ENCODE data around the gene STAP1.
"Not testable (repeated sequence)": the region's sequence is repeated elsewhere in the genome, so short reads cannot be mapped to it uniquely, and the experiment has no call there.

The STAP1 gene

DNA sequence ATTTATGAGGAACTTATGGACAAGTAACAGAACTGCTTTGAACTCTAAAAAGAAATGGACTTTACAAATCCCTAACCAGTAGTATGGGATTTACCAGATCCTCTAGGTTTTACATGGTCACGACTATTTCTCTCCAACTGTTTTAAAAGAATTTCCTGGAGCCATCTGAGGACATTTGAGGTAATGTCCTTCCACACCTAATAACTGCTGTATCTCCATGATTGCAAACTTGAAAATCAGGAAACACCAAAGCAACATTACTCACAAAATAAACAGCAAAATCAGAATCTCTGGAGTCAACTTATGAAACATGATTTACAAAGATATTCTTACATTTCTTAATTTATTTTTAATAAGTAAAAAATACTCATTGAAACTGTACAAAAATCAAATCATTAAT lies 58.0 kb downstream of the STAP1 start:
- no peak for DNase-seq (ENCODE audit: low read depth)

DNA sequence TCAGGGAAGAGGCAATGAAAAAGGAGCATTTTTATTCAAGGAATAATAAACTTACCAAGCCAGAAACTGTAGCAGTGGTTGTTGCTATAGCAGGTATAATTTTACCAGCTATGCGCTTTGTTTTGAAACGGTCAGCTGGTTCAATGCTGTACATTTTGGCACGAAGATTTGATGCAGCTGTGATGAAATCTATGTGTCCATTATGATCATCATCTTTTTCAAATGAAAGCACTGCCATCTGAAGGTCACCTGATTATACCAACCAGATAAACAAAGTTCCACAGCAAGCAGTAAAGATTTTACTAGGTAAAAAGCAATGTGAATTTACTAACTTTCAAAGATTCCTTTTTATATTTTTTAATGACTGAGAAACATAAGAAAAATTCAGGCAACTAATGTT lies 66.4 kb downstream of the STAP1 start:
- DNase-seq (ENCODE audit: low read depth): no peak

DNA sequence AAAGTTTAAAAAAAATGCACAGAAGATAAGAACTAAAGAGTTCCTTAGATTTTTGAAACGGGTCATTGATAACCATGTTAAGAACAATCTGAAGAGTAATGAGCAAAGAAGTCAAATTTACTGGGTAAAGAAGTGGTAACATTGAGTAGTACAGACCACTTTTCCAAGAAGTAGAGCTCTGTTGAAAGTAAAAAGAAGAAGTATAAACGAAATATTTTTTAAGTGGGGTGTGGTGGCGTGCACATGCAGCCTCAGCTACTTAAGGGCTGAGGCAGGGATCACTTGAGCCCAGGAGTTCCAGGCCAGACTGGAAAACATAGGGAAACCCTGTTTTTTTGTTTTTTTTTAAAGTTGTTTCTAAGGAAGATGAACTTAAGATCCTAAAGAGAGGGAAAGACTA lies 74.0 kb downstream of the STAP1 start:
- DNase-seq (ENCODE audit: low read depth): no peak

DNA sequence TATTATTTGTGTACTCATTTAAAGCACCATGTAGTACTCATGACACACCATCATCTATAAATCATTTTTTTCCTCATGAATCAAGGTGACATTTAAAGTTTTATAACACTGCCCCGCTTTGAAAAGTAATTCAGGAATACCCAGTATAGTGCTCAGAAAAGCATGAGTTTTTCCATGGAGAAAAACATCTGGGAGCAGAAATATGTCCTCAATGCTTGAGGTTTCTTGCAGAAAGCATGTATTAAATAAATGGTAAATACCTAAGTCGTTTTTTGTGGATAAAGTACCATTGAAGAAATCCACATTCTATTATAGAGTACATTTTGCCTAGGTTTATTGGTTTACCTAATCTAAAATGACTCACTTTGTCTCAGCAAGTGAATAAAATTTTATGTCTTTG lies 76.2 kb downstream of the STAP1 start:
- DNase-seq (ENCODE audit: low read depth): no peak

DNA sequence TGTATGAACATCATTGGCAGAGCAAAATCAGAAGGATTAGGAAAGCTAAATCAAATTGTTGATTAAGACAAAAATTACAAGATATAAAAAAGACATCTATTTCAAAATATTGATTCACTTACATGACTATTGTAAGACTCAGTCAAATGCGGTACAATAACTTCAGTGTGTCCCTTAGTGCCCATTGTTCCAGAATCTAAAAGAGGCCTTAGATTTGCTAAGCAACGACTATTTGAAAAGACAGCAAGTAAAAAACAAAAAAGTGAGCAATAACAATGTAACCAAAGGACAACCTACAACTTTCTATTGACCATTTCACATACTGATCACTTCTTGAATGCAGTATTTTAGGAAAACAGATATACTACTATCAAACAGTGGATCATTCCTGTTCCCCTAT lies 76.8 kb downstream of the STAP1 start:
- no peak for DNase-seq (ENCODE audit: low read depth)

DNA sequence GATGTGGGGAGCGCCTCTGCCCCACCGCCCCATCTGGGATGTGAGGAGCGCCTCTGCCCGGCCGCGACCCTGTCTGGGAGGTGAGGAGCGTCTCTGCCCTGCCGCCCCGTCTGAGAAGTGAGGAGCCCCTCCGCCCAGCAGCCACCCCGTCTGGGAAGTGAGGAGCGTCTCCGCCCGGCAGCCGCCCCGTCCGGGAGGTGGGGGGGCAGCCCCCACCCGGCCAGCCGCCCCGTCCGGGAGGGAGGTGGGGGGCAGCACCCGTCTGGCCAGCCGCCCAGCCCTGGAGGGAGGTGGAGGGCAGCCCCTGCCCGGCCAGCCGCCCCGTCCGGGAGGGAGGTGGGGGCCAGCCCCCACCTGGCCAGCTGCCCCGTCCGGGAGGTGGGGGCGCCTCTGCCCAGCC lies 78.5 kb downstream of the STAP1 start:
- DNase-seq (ENCODE audit: low read depth): not testable (repeated sequence)

DNA sequence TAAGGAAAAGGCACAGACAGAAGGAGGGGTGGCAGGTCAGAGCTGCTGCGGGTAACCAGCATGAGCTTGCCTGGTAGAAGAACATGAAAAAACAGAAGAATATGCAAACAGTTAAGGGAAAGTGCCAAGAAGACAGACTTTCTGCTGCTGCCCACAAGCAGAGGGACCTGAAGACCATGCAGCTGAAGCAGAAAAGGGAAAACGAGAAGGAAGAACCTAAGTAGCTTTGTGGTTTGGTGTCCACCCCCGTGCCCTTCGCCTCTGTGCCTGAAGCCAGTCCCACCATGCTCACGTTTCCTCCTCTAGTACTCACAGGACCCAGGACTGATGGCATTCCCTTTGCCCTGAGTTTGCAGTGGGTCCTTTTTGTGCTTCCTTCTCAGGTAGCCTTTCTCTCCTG lies 79.6 kb downstream of the STAP1 start:
- DNase-seq (ENCODE audit: low read depth): no peak

DNA sequence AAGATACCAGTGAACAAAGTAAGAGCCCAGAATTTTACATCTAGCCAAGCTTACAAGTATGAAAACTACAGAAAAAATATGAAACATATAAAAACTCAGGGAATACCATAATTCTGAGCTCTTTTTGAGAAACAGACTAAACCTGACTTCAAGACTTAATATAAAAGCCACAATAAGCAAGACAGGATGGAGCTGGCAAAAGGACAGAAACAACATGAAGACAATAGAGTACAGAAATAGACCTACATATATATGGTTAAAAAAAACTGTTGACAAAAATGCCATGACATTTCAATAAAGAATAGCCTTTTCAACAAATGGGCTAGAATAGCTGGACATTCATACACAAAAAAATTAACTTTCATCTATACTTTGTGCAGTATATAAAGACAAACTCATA lies 93.0 kb downstream of the STAP1 start:
- DNase-seq (ENCODE audit: low read depth): no peak
